IPS-NIHi11 (cell line): ENCODE measurements around the gene UBE2Q2.
"Not testable (repeated sequence)": the region's sequence is repeated elsewhere in the genome, so short reads cannot be mapped to it uniquely, and the experiment has no call there.

Experiments used
- DNase-seq: peaks from one replicate; pipeline ENCODE4 v3.0.0; 2012; ENCODE audit warnings: mixed read lengths, low spot score

Gene UBE2Q2

GRCh38 chr15:75823860-75824613, 19.2 kb upstream of the UBE2Q2 start:
- peak; percentile 87 for DNase-seq

DNA sequence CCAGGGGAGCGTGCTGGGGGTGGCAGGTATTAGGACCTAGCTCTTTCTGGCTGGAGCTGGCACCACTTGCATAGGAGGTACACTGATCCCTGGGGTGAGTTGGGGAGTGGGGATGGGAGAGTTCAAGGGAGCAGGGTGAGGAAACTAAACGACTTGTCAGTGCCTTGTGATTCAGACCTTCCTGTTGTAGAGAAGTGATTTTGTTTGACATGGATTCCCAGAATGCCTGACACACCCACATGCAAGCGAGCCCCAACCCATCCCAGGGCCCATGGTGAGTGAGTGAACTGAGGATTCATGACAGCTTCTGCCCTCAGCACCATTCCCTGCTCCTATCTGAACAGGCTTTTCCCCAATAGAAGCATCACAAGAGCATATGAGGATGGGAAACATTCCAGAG, 15.6 kb upstream of the UBE2Q2 start:
- DNase-seq, result no peak

DNA sequence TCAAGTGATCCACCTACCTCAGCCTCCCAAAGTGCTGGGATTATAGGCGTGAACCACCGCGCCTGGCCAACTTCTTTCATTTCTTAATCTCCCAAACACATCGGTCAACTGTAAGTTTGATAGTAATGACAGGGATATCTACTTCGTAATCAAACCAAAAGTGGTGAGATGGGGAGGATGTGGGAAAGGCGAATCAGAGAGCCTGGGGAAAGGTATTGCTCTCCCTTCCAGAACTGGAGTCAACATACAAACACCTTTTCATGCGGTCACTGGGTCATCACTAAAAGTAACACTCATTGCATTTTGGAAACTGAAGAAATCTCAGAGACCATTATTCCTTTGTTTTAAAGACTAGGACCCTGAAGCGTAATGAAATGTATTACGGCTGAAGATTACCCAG, 14.8 kb upstream of the UBE2Q2 start:
- no peak for DNase-seq

DNA sequence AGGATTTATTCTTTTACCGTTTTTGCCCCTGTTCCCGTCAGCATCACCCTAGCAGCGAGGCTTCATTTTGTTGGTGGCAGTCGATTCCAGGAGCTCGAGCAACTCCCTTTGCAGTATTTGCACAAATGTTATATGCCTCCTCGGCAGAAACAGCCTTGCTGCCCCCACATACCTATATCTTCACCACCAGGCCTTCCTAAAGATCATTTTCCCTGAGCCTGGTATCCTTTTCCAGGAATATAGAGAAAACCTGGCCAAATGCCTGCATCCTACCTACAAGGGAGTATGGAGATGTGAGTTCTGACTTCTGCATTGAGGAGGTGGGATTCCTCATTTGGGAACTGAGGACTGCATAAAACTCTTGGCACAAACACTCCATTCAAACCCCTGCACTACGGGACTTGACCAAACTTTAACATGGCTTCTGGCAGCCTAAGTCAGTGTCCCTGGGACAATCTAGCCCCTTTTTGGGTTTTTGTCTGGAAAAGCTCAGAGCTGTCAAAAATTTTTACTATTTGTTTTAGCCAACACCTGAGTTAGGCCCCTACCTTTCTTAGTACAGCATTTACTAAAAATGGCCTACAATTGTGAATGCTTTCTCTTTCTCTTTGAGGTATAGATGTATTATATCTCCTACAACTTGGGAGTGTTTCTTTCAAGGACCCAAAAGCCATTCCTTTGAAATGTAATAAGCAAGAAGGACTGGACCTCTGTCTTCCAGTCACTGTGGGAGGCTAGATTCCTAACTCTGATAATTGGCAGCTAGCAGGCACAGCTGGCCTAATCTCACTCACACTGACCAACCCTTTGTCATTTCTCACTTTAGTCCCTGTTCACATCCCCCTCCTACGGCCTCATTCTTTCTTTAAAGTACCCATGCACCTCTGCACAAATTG, 12.1 kb upstream of the UBE2Q2 start:
- no peak for DNase-seq

- no peak for DNase-seq
Observed at GRCh38 chr15:75831806-75832102, 11.5 kb upstream of the UBE2Q2 start.

GRCh38 chr15:75832114-75832513, 11.1 kb upstream of the UBE2Q2 start:
- DNase-seq, result no peak

- no peak for DNase-seq
Observed at GRCh38 chr15:75834021-75834420, 9.2 kb upstream of the UBE2Q2 start.

DNA sequence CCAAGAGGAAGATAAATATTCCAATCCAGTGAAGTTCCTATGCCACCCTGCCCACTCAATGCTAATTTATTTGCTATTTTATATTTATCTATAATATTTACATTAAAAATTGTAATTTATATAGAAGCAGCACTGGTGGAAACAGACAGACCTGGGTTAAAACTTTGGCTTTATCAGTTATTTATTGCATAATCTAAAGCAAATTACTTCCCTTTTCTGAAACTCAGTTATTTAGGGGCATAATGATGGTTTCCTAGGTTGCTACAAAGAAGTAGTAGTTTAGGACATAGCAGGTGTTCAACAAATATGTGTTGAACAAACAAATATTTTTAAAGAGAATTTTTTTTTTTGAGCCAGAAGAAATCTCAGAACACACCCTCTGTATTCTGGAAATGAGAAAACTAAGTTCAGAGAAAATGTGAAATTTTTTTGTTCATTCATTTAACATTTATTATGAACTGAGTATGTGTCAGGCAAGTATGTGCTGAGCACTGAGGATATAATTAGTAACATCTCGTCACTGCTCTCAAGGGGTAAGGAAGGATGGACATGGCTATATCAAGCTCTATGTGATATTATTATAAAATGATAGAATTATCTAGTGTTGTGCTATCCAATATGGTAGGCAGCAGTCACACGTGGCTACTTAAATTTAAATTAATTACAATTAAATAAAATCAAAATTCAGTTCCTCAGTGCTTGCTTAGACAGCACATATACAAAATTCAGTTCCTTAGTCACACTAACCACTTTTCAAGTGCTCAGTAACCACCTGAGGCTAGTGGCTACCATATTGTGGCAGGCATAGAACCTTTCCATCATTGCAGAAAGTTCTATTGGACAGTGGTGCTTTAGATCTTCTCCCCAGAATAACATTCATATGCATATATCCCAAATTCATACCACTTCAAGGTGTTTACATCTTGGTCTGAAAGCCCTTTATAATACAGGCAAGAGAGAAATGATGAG, 7.0 kb upstream of the UBE2Q2 start:
- DNase-seq, result no peak

DNA sequence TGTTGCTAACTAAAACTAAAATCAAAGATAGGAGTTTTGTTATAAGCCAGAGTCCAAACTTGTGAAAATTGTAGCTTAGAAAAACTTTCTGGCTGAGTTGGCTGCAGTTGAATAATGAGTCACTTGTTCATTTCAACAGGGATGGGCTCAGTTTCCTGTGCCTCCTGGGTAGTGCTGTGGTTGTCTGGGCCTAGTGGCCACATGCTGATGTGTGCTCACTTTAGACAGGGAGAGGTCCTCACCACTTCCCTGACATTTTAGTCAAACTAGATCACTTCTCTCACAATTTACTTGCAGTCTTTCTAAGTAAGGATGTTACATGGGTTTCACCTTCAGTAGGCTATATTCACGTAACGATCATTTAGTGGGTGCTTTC, 6.3 kb upstream of the UBE2Q2 start:
- DNase-seq, result no peak

DNA sequence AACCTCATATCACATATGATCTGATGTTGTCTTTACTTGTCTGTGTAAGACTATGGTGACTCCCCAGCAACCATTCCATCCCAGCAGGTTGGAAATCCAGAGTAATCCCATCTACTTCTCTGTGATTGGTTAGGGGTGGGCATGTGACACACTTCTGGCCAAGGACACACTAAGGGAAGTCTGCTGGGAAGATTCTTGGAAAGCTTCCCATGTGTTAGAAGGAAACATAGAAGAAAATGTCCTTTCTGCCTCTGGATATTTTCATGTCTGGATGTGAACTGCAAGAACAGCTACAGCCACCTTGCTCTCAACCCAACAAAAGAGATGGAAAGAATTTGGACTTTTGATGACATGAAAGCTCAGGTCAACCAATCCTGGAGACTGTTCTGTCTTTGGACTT, 2.6 kb upstream of the UBE2Q2 start:
- peak; percentile 41 for DNase-seq

DNA sequence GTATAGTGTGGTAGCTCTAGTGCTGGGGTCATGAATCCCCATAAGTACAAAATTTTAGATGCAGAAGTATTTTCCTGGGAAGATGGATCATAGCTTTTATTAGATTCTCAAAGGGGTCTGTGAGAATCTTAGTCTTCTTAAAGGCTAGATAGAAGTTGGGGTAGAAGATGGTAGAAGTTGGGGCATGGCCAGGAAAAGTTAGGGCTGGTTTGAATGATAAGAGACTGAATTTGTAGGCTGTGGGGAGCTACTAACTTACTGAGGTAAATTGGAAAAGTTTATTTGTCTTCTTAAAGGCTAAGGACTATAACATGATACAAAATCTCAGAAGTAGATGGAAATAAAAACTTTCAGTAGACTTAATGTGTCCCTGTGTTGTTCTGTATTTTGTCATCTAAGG, 1.6 kb upstream of the UBE2Q2 start:
- no peak for DNase-seq

GRCh38 chr15:75843678-75844581, 683 bp downstream of the UBE2Q2 start:
- peak; percentile 81 for DNase-seq

DNA sequence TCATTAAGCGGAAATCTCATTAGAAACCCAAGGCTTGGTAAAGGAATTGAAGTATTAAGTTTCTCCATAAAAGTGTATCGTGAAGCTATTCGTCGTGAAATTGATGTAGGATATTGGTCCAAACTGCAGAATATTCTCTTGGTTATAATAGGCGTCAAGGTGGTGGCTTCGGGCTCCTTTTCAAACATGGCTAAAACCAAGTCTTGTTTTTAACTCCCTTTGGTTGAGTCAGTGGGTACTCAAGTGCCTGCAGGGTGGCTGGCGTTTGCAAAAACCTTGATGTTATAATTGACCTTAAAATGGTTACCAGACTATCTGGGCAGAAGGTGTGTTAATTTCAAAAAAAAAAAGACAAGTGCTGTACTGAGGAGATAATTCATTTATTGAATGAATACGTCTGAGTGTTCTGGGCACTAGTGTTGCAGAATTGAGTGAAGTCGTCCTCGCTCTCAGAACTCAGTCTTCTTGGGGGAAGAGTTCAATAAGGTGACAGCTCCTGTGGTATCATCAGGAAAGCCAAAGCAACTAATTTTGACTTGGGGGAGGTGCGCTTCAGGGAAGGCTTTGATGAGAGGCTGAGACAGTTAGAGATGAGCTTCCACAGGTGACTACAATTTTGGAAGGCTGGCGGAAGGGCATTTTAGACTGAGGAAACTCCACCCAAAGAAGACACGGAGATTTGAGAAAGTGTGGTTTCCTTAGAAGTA, 1.5 kb downstream of the UBE2Q2 start:
- DNase-seq, result no peak

DNA sequence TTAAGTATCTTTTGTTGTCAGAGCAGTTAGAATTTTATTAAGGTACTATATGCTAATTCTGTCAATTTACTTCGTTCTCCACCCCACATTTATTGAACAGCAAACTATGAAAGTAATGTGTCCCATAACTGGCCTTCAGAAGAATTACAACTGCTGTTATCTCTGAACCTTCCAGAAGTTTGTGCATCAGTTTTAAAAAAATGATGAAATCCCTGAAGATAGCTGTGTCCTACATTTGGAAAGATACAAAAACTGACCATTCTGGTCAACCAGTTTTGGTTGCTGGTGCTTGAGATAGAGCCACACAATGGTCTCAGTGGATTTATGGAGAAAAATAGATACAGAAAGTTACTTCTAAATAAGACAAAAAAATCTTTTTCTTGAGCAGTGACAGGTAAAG, 5.9 kb downstream of the UBE2Q2 start:
- no peak for DNase-seq

GRCh38 chr15:75850708-75851107, 7.5 kb downstream of the UBE2Q2 start:
- DNase-seq, result no peak

GRCh38 chr15:75851566-75851965, 8.3 kb downstream of the UBE2Q2 start:
- DNase-seq, result not testable (repeated sequence)

- no peak for DNase-seq
Observed at GRCh38 chr15:75857886-75858285, 14.6 kb downstream of the UBE2Q2 start.

- DNase-seq, result no peak
Observed at GRCh38 chr15:75861750-75862402, 18.6 kb downstream of the UBE2Q2 start.

- DNase-seq, result no peak
Observed at GRCh38 chr15:75862796-75863195, 19.5 kb downstream of the UBE2Q2 start.
